Stimulated activated naive CD4-positive, alpha-beta T cell (primary cell): ENCODE data around the gene EXTL2.
"Not testable (repeated sequence)": the region's sequence is repeated elsewhere in the genome, so short reads cannot be mapped to it uniquely, and the experiment has no call there.

Experiments used
- DNase-seq, 6 experiments: peaks; one replicate each; lab custom pipeline; 2025; lab: John Stamatoyannopoulos, UW

The EXTL2 gene

DNA sequence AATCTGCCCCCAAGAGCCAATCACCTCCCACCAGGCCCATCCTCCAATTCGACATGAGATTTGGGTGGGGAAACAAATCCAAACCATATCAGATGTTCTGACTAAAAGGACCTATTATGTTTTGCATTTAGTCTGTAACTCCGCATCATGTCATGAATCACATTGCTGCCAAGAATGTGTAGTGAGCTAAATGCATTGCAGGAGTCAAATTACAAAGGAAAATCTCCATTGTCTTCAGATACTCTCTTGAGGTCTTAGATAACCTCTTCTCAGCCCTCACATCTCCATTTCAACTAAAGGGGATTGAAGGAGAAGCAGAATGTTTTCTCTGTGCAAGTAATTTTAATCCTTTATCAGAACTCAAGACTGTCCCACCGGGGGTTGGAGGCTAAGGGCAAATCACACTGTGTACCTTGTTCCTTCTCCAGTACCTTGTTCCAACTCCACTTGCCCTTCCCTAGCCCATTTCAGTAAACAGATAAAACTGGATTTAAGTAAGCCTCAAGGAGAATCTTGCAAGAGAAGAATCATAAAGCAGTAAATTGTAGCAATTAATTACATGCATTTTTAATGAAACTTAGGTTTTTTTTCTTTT, 34.1 kb downstream of the EXTL2 start:
- DNase-seq: no peak

GRCh38 chr1:100855116-100855515, 39.5 kb downstream of the EXTL2 start:
- not testable (repeated sequence) for DNase-seq

DNA sequence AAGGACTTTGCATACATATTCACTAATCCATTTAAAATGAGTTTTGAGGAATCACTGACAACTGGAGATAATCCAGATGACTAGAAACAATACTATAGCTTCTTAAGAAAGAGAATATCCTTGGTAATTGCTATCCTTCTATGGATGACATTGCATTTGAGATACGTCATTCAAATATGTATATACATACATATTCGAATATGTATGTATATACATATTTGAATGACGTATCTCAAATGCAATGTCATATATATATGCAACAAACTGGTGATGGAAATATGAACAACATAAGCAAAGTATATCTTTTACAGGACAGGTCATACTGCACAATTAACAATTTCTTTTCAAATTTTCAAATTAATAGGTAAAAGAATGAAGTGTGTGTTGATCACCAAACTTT, 41.7 kb downstream of the EXTL2 start:
- no peak for DNase-seq

DNA sequence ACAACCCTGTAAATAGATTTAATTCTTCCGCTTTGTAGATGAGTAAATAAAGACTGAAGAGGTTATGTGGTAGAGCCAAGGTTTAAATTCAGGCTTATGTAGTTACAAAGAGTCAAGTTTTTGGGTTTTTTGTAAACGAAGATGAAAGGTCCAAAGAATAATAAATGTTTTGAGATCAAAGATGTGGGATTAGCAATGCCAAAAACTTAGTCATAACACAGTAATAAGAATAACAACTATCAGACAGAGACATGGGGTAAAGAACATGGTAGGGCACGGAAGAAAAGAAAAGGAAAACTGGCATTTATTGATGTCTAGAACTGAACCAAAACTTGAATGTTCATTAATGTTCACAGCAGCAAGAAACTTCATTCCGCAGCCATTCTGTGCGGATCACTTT, 42.9 kb downstream of the EXTL2 start:
- no peak for DNase-seq

GRCh38 chr1:100847361-100848082, 47.1 kb downstream of the EXTL2 start:
- DNase-seq: no peak

DNA sequence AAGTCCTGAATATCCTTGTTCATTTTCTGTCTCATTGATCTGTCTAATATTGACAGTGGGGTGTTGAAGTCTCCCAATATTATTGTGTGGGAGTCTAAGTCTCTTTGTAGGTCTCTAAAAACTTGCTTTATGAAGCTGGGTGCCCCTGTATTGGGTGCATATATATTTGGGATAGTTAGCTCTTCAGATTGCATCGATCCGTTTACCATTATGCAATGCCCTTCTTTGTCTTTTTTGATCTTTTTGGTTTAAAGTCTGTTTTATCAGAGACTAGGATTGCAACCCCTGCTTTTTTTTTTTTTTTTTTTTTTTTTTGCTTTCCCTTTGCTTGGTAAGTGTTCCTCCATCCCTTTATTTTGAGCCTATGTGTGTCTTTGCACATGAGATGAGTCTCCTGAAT, 51.5 kb downstream of the EXTL2 start:
- DNase-seq: not testable (repeated sequence)

DNA sequence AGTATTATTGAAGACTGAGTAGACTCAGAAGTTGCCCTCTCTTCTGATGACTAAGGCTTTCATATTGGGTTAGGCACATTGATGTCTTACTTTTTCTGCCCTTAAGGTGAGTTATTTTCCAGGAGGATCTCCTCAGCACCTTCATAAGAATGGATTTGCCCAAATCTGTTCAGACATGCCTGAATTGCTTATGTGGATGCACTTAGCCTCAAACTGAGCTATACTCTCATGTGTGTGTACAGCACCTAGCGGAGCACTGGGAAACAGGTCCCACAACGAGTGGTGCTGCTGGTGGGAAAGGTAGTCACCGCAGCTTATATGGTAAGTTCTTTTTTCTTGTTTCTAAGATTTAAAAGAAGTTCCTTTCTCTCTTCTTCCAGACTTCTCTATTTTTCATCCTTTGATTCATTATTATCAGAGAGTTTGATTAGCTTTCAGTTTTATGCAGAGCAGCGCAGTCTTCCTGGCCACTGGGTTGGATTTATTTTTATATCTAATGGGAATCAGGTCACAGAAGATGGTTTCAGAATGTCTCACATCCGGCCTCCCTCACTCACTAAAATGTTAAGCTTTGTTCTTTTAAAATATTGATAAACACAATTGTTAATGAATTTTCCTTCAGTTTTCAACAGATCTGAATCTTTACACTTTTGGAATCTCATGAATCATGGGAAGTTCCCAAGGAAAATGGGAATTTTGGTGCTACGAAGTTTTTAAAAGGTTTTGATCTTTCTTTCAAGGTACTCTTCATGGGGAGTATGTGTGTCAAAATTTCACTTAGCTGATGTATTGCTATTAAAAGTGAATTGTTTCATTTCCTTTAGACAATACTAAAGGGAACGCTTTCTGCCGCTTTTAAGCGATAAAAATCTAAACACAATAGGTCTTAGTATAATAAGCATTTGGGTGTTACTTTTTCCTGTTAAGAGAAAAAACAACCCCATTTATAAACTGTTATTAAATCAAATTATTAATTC, 58.5 kb downstream of the EXTL2 start:
- DNase-seq: no peak

- DNase-seq: peak in 2 of 6 experiments; percentile 3 to 18
These were observed 59.6 kb downstream of the EXTL2 start for GRCh38 chr1:100834777-100835660.

DNA sequence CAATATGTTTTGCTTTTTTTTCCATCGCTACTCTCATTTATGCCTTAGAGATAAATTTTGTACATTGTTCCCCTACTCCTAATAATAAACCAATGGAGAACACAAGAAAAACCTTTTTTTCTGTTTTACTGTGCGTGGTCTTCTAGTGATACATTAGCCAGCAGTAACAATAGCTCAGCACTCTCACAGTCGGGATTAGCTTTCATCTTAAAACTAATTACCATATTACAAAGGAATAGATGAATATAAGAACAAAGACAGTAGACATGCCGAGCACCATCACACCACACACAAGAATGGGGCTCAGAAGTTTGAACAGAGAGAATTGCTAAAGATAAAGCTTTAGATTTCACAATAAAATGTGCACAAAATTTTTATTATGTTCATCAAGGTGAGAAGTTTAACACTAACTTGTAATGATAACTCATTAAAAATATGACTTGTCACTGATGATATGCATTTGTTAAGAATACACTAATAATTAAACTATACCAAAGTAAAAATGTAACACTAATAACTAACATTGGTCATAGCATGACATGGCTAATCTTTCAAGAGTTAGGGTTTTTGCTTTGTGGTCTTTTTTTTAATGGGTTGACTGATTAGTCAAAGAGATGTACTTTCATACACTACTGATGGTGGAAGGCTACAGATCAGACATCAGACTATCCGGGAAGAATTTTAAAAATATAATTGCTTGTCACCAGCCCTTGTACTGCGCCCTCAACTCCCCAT, 61.8 kb downstream of the EXTL2 start:
- no peak for DNase-seq

GRCh38 chr1:100825666-100826065, 69.0 kb downstream of the EXTL2 start:
- not testable (repeated sequence) for DNase-seq
